ENCODE measurements around the gene SLC5A10.

Gene SLC5A10

DNA sequence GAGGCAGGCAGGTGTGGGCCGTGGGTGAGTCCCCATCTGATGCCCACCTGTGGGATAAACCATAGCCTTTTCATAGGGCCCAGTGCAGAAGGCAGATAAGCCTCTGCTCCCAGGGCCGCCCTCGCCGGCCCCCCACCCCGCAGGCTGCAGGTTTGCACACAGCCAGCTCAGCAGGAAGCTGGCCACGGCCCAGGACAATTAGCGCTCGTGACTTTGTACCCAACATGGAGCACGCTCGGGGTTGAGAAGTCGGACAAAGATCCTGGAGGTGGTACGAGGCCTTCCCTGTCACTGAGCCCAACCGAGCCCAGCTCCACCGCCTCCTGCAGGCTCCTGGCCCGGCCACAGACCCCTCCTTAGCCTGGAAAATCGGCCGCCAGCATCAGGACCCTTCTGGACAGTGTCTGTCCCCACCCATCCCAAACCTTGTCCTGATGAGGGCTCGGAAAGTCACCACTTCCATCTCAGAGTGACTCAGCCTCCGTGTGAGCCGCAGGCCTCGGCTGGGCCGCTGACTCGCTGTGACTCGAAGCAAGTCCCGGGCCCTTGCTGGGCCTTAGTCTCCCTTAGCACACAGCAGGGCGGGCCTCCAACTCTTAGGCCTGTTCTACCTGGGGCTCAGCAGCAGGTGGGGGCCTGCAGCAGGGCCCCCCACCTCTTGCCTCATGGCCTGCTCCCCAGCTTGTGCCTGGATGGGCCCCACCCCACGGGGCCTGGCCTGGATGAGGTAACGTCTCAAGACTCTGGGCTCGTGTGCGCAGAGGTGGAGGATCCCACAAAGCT lies 29.9 kb downstream of the SLC5A10 start:
- TF ChIP-seq, protein P1, sequence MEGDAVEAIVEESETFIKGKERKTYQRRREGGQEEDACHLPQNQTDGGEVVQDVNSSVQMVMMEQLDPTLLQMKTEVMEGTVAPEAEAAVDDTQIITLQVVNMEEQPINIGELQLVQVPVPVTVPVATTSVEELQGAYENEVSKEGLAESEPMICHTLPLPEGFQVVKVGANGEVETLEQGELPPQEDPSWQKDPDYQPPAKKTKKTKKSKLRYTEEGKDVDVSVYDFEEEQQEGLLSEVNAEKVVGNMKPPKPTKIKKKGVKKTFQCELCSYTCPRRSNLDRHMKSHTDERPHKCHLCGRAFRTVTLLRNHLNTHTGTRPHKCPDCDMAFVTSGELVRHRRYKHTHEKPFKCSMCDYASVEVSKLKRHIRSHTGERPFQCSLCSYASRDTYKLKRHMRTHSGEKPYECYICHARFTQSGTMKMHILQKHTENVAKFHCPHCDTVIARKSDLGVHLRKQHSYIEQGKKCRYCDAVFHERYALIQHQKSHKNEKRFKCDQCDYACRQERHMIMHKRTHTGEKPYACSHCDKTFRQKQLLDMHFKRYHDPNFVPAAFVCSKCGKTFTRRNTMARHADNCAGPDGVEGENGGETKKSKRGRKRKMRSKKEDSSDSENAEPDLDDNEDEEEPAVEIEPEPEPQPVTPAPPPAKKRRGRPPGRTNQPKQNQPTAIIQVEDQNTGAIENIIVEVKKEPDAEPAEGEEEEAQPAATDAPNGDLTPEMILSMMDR (IDR thresholded peaks at IDR 0.05; ENCODE audit: borderline replicate concordance, insufficient read depth, low read depth, low read length) = no peak
- no peak overlapping the region for H3K4me3 ChIP-seq (ENCODE audit: low read depth, low read length)

DNA sequence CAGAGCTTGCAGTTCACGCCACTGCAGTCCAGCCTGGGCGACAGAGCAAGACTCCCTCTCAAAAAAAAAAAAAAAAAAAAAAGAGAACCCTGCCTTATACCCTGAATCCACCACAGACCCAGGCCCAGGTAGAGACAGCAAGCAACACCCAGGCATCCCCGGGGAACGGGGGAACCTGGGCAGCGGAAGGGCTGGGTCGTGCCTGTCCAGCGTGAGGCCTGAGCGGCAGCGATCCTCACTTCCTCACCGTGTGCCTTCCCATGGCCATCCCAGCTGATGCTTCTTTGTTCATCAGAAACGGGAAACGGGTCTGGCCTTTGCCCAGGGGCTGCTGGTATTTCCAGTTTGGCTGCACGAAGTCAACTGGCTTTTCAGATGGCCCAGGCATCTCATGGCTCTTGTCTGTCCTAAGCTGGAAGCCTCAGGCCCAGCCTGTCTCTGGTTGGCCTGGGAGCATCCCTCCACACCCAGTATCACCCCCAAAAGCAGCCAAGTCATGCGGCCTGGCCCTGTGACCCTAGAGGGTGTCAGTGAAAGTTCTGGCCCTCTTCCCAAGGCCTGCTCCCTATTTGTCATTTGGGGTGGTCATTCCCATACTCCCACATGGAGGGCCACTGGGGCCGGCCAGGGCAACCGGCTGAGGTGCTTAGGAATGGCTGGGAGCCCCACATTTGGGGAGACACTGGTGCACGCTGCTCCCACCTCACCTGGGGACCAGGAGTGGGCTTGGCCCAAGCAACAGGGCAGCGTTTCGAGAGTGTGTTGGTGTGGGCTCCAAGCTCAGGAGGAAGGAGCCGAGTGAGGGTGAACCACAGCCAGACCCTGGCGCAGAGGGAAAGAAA lies 32.5 kb downstream of the SLC5A10 start:
- no peak overlapping the region for H3K4me3 ChIP-seq (ENCODE audit: low read depth, low read length)
- TF ChIP-seq, protein P1 (IDR thresholded peaks at IDR 0.05; ENCODE audit: borderline replicate concordance, insufficient read depth, low read depth, low read length) = no peak

DNA sequence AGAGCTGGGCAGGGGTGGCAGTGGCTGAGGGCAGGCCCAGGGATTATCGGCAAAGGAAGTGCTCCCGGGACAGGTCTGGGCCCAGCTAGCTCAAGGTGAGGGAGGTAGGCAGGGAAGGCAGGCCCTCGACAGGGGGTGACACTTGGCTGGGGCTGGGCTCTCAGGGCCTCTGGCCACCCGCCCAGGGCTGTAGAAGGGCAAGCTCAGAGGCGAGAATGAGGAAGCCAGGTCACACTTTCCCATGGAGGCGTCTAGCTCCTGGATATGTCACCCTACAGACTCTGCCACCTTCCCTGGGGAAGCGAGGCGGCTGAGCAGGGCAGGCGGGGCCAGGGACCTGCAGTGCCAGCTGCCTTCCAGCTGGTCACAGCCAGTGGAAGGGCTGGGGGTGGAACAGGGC lies 33.5 kb downstream of the SLC5A10 start:
- TF ChIP-seq, protein P1 (IDR thresholded peaks at IDR 0.05; ENCODE audit: borderline replicate concordance, insufficient read depth, low read depth, low read length) = no peak
- H3K4me3 ChIP-seq (ENCODE audit: low read depth, low read length) = no peak overlapping the region

DNA sequence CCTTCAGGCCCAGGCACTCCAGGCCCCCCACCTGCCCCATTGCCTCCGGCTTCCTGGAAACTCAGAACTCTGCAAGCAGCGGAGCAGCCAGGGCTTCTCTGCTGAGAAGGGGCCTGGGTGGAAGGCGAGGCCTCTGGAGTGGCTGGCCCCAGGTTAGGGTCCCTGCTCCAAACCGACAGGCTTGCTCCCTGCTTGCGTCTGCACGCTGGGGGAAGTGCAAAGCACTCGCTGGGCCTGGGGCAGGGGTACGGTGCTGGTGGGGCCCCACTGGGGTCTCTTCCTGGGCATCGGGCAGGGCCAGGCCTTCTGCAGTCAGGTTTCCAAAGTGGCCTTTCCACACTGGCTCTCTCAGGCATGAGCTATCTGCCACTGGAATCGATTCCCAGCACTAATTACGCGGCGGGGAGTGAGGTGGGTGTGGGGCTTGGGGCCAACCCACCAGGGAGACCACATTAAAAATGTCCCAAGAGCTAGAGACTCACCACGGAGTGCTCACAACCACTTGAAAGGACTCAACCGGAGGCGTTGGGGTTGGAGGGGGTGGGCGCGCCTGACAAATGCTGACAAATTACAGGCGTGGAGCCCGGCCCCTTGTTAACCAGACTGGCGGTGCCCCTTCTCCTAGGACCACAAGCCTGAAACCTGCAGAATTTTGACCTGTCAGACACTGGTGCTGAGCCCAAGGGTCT lies 34.7 kb downstream of the SLC5A10 start:
- TF ChIP-seq, protein P1 (IDR thresholded peaks at IDR 0.05; ENCODE audit: borderline replicate concordance, insufficient read depth, low read depth, low read length) = no peak
- H3K4me3 ChIP-seq (ENCODE audit: low read depth, low read length) = no peak overlapping the region

DNA sequence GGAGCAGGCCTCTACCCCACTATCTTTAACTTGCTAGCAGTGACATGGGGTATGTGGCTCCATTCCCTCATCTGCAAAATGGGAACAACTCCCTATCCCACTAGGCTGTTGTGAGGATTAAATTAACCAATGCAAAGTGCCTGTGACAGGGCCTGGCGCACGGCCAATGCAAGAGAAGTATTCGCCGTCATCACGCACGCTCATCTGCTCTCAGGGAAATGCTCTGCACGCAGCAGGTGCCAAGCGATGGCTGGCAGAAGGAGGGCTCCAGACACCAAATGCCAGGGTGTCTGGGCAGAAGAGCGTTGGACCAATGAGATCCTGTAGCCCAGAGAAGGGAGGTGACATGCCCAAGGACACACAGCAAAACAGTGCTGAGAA lies 35.3 kb downstream of the SLC5A10 start:
- H3K4me3 ChIP-seq (ENCODE audit: low read depth, low read length) = no peak overlapping the region
- TF ChIP-seq, protein P1 (IDR thresholded peaks at IDR 0.05; ENCODE audit: borderline replicate concordance, insufficient read depth, low read depth, low read length) = no peak

DNA sequence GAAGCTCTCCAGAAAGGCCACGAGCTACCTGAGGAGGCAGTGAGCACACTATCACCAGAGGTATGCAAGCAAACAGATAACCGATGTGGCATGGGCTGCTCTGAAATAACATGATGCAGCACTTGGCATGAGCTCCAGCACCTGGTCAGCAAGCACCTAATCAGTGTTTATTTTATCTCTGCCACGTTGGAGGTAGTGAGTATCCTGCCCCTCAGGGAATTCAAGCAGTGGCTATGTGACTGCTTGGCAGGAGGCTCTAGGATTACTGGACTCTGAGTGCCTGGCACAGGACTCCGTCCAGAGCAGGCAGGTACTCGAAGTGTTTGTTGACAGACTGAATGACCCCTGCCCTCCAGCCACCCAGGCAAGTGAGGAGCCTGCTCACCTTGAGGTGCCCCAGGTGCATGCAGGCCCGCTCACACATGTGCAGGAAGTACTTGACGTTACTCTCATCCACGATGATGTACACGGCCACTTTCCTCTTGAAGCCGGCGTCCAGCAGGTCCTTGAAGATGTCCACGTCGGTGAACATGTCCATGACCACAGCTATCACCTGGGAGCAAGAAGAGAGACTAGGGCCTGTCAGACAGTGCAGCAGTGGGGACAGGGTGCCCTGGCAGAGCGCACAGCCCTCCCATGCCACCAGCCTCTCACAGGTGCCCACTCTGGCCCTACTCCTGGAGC lies 36.0 kb downstream of the SLC5A10 start:
- TF ChIP-seq, protein P1 (IDR thresholded peaks at IDR 0.05; ENCODE audit: borderline replicate concordance, insufficient read depth, low read depth, low read length) = no peak
- no peak overlapping the region for H3K4me3 ChIP-seq (ENCODE audit: low read depth, low read length)
